HEK293T (cell line): Measurements from ENCODE around the gene UBA1.

ENCODE experiments used
- ARNT ChIP-seq: fragments of 450-650 bp; IDR thresholded peaks from 2 replicates; pipeline ENCODE4 v1.6.1; 2017; ENCODE audit warnings: mild to moderate bottlenecking
- BHLHE40 ChIP-seq: fragments of 450-650 bp; IDR thresholded peaks from 2 replicates; pipeline ENCODE4 v1.6.1; 2016; ENCODE audit warnings: mild to moderate bottlenecking, moderate library complexity, borderline replicate concordance
- CTBP1 ChIP-seq: fragments of 450-650 bp; IDR thresholded peaks from 2 replicates; pipeline ENCODE4 v1.6.1; 2016; ENCODE audit warnings: borderline replicate concordance
- FOXA1 ChIP-seq: fragments of 450-650 bp; IDR thresholded peaks from 2 replicates; pipeline ENCODE4 v1.6.1; 2016; ENCODE audit warnings: mild to moderate bottlenecking
- FOXK2 ChIP-seq: fragments of 450-650 bp; IDR thresholded peaks from 2 replicates; pipeline ENCODE4 v1.6.1; 2016; ENCODE audit warnings: mild to moderate bottlenecking
- FOXM1 ChIP-seq: fragments of 450-650 bp; IDR thresholded peaks from 2 replicates; pipeline ENCODE4 v1.6.1; 2017; ENCODE audit warnings: mild to moderate bottlenecking, borderline replicate concordance
- HDGF ChIP-seq: fragments of 450-650 bp; IDR thresholded peaks from 2 replicates; pipeline ENCODE4 v1.6.1; 2017; ENCODE audit warnings: antibody characterized with exemption, borderline replicate concordance
- LEF1 ChIP-seq: fragments of 450-650 bp; IDR thresholded peaks from 2 replicates; pipeline ENCODE4 v1.6.1; 2017; ENCODE audit warnings: mild to moderate bottlenecking, borderline replicate concordance
- NFRKB ChIP-seq: fragments of 450-650 bp; IDR thresholded peaks from 2 replicates; pipeline ENCODE4 v1.6.1; 2016; ENCODE audit warnings: mild to moderate bottlenecking, moderate library complexity
- SP1 ChIP-seq: fragments of 450-650 bp; IDR thresholded peaks from 2 replicates; pipeline ENCODE4 v1.6.1; 2017
- ZNF384 ChIP-seq: fragments of 450-650 bp; IDR thresholded peaks from 2 replicates; pipeline ENCODE4 v1.6.1; 2016
- TF ChIP-seq, protein P1 (sequence below): fragments of 450-650 bp; IDR thresholded peaks from 2 replicates; pipeline ENCODE4 v1.6.1; 2016

DNA sequence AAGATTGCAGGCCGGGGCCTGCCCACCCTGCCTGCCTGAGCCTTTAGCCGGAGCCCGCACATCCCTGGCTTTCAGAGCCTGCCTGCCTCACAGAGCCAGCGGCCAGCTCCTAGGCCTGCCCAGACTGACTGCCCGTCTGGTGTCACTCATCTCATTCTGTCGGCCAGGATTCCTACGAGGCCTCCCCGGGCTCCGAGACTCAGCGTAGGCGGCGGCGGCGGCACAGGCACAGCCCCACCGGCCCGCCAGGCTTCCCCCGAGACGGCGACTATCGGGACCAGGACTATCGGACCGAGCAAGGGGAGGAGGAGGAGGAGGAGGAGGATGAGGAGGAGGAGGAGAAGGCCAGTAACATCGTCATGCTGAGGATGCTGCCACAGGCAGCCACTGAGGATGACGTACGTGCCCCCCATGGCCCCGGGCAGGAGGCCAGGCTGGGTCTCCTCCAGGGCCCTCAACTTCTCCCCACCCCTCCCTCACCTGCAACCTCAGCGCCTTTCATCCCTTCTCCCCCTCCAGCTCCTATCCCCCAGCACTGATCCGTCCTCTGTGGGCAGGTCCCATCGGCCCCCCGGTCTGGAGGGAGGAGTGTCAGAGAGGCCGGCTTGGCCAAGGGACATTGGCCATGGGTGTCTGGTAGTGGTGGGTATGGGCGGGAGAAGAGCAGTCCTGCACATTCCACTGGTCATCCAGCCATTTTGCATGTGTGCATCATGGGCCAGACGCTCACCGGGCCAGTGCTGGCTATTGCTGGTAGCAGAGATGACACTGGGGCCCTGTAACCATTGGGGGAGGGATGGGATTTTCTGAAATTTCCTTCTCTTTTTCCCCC is 22.6 kb upstream of the UBA1 start:
- no peak for TF ChIP-seq BHLHE40
- TF ChIP-seq FOXA1: no peak
- no peak for TF ChIP-seq FOXM1
- TF ChIP-seq ZNF384: no peak
- no peak for TF ChIP-seq LEF1
- no peak for TF ChIP-seq SP1
- TF ChIP-seq, protein P1, sequence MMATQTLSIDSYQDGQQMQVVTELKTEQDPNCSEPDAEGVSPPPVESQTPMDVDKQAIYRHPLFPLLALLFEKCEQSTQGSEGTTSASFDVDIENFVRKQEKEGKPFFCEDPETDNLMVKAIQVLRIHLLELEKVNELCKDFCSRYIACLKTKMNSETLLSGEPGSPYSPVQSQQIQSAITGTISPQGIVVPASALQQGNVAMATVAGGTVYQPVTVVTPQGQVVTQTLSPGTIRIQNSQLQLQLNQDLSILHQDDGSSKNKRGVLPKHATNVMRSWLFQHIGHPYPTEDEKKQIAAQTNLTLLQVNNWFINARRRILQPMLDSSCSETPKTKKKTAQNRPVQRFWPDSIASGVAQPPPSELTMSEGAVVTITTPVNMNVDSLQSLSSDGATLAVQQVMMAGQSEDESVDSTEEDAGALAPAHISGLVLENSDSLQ: no peak
- TF ChIP-seq ARNT: no peak
- no peak for TF ChIP-seq CTBP1
- TF ChIP-seq NFRKB: no peak
- no peak for TF ChIP-seq FOXK2
- TF ChIP-seq HDGF: no peak
